ENCODE measurements around the gene USP32. TPM values are rescaled to one million over a fixed set of nuclear protein-coding genes. Genes with fewer than 3 reads are reported as not detected.
A peak's percentile ranks its signal among the peaks of the same experiment; 100 is the strongest.

The USP32 gene
- total and polyA plus RNA-seq, 2 donors (not counting 3 experiments of a cell fraction or from before 2014, with no cell fraction given) = 15.7 to 52.9 TPM

DNA sequence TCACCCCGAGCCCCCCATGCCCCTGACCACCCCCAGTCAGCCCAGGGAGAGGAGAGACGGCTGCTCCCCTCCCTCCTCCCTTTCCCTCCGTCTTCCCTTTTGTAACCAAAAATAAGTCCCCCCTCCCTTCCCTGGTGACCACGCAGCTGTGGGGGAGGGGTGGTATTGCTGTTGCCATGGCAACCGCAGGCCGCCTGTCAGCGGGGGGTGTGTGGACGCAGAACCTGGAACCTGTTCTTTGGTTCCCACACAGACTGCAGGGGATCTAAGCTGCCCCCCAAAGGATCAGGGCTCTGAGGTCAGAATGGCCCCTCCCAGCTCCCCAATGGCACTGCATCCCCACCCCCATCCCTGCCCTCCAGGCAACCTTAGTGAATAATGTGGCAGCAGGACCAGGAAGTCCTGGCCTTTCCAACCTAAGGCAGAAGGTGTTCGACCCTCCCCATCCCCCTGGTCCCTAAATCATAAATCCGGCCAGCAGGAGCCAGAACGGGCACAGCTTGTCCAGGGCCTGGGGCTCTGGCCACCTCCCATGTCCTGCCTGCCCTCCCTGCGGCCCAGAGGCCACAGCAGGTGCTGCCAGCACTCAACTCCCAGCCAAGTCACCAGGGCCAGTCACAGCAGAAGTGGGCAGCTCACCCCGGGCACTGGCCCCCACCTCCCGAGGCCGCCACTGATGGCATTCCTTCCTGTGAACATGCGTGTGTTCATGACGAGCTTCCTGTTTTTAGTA, 230.2 kb downstream of the USP32 start:
- no peaks in the 10 kb centered on the region for H3K36me3 ChIP-seq (ENCODE audit: control insufficient read depth in 2 of 2, extremely low read depth in 1 of 2, insufficient read depth in 2 of 2, low read length in 2 of 2)
- TF ChIP-seq JUN (IDR thresholded peaks at IDR 0.05; ENCODE audit: borderline replicate concordance, insufficient read depth, insufficient read length, low read depth) (no peak), POLR2A (IDR thresholded peaks at IDR 0.05; ENCODE audit: low read depth, low read length) (no peak), EZH2 (IDR thresholded peaks at IDR 0.05; ENCODE audit: borderline replicate concordance, low read depth, low read length, severe bottlenecking) (no peak), FOS (IDR thresholded peaks at IDR 0.05; ENCODE audit: borderline replicate concordance, insufficient read depth, low read length) (no peak), GATA2 (IDR thresholded peaks at IDR 0.05; ENCODE audit: insufficient read depth, insufficient read length, low read depth, low read length) (no peak), POLR2AphosphoS5 (IDR thresholded peaks at IDR 0.05; ENCODE audit: insufficient read depth, low read depth, low read length) (no peak), MYC (IDR thresholded peaks at IDR 0.05; ENCODE audit: low read depth, low read length) (no peak)
- TF ChIP-seq, protein P1, sequence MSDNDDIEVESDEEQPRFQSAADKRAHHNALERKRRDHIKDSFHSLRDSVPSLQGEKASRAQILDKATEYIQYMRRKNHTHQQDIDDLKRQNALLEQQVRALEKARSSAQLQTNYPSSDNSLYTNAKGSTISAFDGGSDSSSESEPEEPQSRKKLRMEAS (IDR thresholded peaks at IDR 0.05; ENCODE audit: insufficient read depth, insufficient read length) = no peak
- TF ChIP-seq, protein P2, sequence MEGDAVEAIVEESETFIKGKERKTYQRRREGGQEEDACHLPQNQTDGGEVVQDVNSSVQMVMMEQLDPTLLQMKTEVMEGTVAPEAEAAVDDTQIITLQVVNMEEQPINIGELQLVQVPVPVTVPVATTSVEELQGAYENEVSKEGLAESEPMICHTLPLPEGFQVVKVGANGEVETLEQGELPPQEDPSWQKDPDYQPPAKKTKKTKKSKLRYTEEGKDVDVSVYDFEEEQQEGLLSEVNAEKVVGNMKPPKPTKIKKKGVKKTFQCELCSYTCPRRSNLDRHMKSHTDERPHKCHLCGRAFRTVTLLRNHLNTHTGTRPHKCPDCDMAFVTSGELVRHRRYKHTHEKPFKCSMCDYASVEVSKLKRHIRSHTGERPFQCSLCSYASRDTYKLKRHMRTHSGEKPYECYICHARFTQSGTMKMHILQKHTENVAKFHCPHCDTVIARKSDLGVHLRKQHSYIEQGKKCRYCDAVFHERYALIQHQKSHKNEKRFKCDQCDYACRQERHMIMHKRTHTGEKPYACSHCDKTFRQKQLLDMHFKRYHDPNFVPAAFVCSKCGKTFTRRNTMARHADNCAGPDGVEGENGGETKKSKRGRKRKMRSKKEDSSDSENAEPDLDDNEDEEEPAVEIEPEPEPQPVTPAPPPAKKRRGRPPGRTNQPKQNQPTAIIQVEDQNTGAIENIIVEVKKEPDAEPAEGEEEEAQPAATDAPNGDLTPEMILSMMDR (IDR thresholded peaks at IDR 0.05; ENCODE audit: extremely low read depth in 1 of 2, insufficient read depth in 1 of 2, low read depth in 1 of 2, low read length in 2 of 2) = no peak
- H3K9me1 ChIP-seq (replicated peaks; ENCODE audit: control insufficient read depth, extremely low read depth, insufficient read depth, low read length) = no peaks in the 10 kb centered on the region
- no peaks in the 10 kb centered on the region for H3K27me3 ChIP-seq (ENCODE audit: control insufficient read depth in 2 of 2, insufficient read depth in 2 of 2, low read length in 2 of 2)
- no peak overlapping the region for H3K27ac ChIP-seq (ENCODE audit: insufficient read depth, low read depth, low read length)
- DNase-seq (ENCODE audit: low read depth, low spot score) (peak; percentile 43), FAIRE-seq (no peak)
- no TSS peak for BruUV-seq (replicated peaks)
- no peak overlapping the region for H3K4me2 ChIP-seq (ENCODE audit: insufficient read depth, low read length)
- H3K9me3 ChIP-seq (replicated peaks; ENCODE audit: control insufficient read depth, insufficient read depth, low read length) = no peaks in the 10 kb centered on the region
- CTCF ChIA-PET = interaction anchor here (1.3 to 1.4 kb wide), 3 partner anchors 9 to 20 kb away, joined by 3 to 5 read pairs (median 4); no protein-coding TSS in a partner anchor
- no peak overlapping the region for H2AFZ ChIP-seq (ENCODE audit: low read depth, low read length)
- no peak overlapping the region for H3K9ac ChIP-seq (replicated peaks; ENCODE audit: extremely low read depth, insufficient read depth, low read length)
- dilution Hi-C loops (cut with MboI; ENCODE audit: extremely low pct_ligation_motif_present, low sequenced_read_pairs) = no loop called here
- no peaks in the 10 kb centered on the region for H4K20me1 ChIP-seq (replicated peaks; ENCODE audit: control insufficient read depth, extremely low read depth, insufficient read depth, low read length)
- H3K4me1 ChIP-seq (ENCODE audit: control insufficient read depth, extremely low read depth, insufficient read depth, low read length) = peaks cover 3% of the 10 kb centered on the region
- H3K4me3 ChIP-seq (replicated peaks in 1 of 3; ENCODE audit: insufficient read depth in 1 of 3, low read depth in 1 of 3, low read length in 3 of 3) = no peak overlapping the region
- intact Hi-C loops (cut with micrococcal nuclease) = loop anchor here (2.0 kb wide), 1 partner anchor 19 kb away; no protein-coding TSS in a partner anchor
- POLR2A ChIA-PET = interaction anchor here (0.8 kb wide), 1 partner anchor 9 kb away, joined by 3 read pairs; no protein-coding TSS in a partner anchor
- no peaks in the 10 kb centered on the region for H3K79me2 ChIP-seq (ENCODE audit: control insufficient read depth, insufficient read depth, low read length)

Data from endothelial cell of umbilical vein (primary cell).